Mucosa of descending colon (tissue), 3 donors: ENCODE data around the gene DES. TPM values are rescaled to one million over a fixed set of nuclear protein-coding genes. Genes with fewer than 3 reads are reported as not detected.
A peak's percentile ranks its signal among the peaks of the same experiment; 100 is the strongest.

Experiments used
- ATAC-seq: fragments of 200-7000 bp; cut with Tn5 transposase; one replicate; pipeline ENCODE4 v1.9.1; 2020; ENCODE audit warnings: mild to moderate bottlenecking, moderate library complexity
- DNase-seq, 3 donors: peaks; one replicate each; pipeline ENCODE4 v3.0.0-alpha.2; 2020
- H3K36me3 ChIP-seq: fragments of 200-600 bp; one replicate; pipeline ENCODE4 v1.8.0; 2021; ENCODE audit warnings: low read depth, mild to moderate bottlenecking
- H3K4me1 ChIP-seq: fragments of 200-600 bp; one replicate; pipeline ENCODE4 v1.8.0; 2021; ENCODE audit warnings: low read depth, mild to moderate bottlenecking
- H3K4me3 ChIP-seq: fragments of 200-600 bp; one replicate; pipeline ENCODE4 v1.8.0; 2021; ENCODE audit warnings: mild to moderate bottlenecking
- H3K9me3 ChIP-seq: fragments of 200-600 bp; one replicate; pipeline ENCODE4 v1.8.0; 2021; ENCODE audit warnings: mild to moderate bottlenecking
- intact Hi-C, 2 donors: fragments of 100-400 bp; cut with DNase I in 1 of 2; cut with micrococcal nuclease in 1 of 2; formaldehyde crosslinking; loops; one replicate each; pipeline versions ENCODE4 v1.11.0 to v1.11.1; 2022; cut with DNase I, micrococcal nuclease
- total RNA-seq, 3 donors: library from RNA; stranded (reverse); fragmentation: NEBNext Ultra II Directional in 2 of 3; extraction: Animal tissue kit (Norgen Biotek cat#: 25700) in 2 of 3; gene quantifications; one replicate each; pipeline versions ENCODE4 v1.2.1 to v1.2.4, GENCODE V29; 2021 to 2023
- TF ChIP-seq, protein P1 (sequence below): fragments of 200-600 bp; IDR thresholded peaks from one replicate; pipeline ENCODE4 v1.8.0; 2022; ENCODE audit warnings: antibody characterized with exemption, mild to moderate bottlenecking
- donor health status: DM: no; HTN: no; CAD: no; lungs with moderate emphysema.
- donor health status: DM: no; HTN: no; CAD: no.
- donor health status: DM: no; HTN: yes; CAD: no.

Gene DES
- total RNA-seq, 3 donors from 2014 or later = 65.4 to 4,715 (median 359) TPM

DNA sequence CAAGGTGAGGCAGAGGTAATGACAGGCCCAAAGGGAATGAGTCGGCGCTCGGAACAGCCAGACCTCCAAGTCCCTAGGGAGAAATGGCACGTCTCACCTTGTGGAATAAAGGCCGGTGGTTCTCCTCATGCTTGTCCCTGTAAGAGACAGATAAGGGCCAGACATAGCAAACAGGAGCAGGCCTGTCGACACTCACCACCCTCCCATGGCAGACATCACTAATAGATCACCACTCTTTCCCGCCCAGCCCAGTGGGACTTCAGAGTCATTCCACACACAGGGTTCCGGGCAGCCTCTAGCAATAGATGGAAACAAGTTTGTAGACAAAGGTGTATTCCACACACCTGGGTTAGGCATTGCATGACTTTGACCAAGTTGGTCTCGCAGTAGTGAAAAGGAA, 36.7 kb upstream of the DES start:
- Histone ChIP-seq H3K4me1 (peaks cover 1% of the 10 kb centered on the region), H3K9me3 (no peaks in the 10 kb centered on the region), H3K36me3 (peaks cover 5% of the 10 kb centered on the region), H3K4me3 (no peak overlapping the region)
- DNase-seq (no peak), ATAC-seq (no peak)
- TF ChIP-seq, protein P1, sequence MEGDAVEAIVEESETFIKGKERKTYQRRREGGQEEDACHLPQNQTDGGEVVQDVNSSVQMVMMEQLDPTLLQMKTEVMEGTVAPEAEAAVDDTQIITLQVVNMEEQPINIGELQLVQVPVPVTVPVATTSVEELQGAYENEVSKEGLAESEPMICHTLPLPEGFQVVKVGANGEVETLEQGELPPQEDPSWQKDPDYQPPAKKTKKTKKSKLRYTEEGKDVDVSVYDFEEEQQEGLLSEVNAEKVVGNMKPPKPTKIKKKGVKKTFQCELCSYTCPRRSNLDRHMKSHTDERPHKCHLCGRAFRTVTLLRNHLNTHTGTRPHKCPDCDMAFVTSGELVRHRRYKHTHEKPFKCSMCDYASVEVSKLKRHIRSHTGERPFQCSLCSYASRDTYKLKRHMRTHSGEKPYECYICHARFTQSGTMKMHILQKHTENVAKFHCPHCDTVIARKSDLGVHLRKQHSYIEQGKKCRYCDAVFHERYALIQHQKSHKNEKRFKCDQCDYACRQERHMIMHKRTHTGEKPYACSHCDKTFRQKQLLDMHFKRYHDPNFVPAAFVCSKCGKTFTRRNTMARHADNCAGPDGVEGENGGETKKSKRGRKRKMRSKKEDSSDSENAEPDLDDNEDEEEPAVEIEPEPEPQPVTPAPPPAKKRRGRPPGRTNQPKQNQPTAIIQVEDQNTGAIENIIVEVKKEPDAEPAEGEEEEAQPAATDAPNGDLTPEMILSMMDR = no peak
- intact Hi-C loops = no loop called here

DNA sequence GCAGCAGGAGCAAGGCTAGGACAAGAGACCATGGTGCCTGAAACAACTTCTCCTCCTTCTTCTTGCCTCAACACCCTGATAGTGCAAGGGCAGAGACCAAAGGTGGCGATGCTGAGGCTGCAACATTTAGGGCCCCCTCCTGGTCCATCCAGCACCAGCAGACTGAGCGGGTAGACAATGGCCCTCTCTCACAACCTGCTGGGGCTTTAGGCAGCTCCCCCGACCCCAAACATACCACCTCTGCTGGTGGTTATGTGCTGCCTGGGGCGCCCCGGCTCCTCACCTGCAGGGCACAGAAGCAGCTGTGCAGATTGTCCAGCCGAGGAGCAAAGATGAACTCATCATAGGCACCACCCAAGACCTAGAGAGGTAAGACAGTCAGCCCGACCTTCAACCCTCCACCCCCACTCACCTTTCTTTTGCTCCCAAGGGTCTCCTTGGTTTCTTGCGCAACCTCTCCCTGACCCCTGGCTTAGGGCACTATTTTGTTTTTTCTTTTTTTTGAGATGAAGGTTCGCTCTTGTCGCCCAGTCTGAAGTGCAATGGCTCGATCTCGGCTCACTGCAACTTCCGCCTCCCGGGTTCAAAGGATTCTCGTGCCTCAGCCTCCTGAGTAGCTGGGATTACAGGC, 34.0 kb upstream of the DES start:
- intact Hi-C loops = no loop called here
- no peaks in the 10 kb centered on the region for H3K9me3 ChIP-seq
- DNase-seq = no peak
- H3K4me3 ChIP-seq = no peak overlapping the region
- H3K36me3 ChIP-seq = peaks cover 8% of the 10 kb centered on the region
- no peak for ATAC-seq
- H3K4me1 ChIP-seq = peaks cover 15% of the 10 kb centered on the region
- TF ChIP-seq, protein P1 = no peak

DNA sequence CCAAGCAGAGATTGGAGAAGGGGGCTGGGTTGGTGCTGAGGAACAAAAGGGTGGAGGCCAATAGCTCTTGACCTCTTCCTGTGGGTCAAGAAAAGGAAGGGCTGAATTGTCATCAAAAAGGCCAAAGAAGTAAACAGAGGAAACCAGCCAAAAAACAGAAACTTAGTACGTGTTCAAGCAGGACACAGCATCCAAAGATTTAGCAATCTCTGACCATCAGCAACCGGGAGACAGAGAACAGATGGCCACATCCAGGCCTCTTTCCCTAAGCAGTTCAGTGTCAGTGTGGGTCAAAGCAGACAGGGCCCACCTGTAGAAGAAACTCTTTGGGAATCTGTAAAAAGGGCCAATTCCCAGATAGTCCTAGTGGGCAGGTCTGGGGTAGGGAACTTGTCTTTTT, 33.3 kb upstream of the DES start:
- H3K4me1 ChIP-seq = peaks cover 15% of the 10 kb centered on the region
- no peaks in the 10 kb centered on the region for H3K9me3 ChIP-seq
- peaks cover 8% of the 10 kb centered on the region for H3K36me3 ChIP-seq
- intact Hi-C loops = no loop called here
- TF ChIP-seq, protein P1 = no peak
- ATAC-seq (no peak), DNase-seq (no peak)
- no peak overlapping the region for H3K4me3 ChIP-seq

DNA sequence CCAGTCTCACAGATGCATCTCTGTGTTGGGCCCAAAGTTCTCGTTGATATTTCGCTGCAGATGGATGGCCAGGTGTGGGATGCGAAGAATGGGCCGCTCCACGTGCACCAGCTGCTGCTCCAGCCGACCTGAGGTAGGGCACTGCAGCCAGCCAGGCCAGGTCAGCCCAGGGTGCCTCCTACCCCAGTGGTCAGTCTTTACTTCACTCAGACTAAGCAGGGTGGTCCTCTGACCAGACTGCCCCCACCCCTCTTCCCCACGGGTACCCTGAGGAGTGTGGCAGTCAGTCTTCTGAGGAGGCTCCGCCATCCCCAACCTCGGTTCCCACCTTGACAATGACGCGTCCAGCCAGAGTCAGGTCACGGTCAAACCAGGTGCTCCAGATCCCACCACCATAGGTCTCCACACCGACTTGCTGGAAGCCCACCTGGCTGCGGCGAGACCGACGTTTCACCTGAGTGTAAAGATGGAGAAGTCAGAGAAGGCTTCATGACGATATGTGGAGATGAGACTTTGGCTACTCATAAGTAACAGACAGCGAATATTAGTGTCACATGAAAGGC, 32.1 kb upstream of the DES start:
- Histone ChIP-seq H3K36me3 (peaks cover 8% of the 10 kb centered on the region), H3K4me3 (no peak overlapping the region), H3K9me3 (no peaks in the 10 kb centered on the region), H3K4me1 (peaks cover 15% of the 10 kb centered on the region)
- ATAC-seq (no peak), DNase-seq (no peak)
- TF ChIP-seq, protein P1 = no peak
- intact Hi-C loops = no loop called here

DNA sequence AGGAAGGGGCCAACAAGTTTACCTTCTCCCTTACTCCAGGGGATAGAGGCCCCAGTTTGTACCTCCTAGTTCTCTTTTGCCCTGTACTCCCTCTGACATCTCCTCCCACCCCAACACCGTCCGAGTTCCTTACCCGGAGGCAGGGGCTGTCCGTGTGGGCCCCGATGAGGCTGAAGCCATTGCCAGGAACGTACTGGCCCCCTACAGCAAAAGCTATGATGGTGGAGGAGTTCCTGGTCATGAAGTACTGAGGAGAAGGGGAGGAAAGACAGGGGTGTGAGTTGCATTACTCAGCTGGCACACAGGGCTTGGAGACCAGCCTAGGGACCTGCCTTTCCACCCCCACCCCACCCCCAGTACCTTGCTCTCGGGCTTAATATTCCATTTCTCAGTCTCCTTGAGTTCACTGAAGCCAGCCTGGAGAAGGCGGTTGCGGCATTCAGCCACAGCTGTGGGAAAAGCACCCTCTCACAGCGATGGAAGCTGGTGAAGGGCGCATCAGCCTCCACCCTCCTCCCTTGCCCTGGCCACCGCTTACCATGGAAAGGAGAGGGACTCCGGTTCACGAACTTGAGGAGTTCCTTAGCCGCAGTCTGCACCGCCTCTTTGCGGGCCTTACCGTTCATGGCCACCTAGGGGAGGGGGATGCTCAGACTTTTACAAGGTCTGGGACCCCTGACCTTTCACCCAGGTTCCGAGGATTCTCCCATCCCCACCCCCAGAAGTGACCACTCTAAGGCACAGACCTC, 31.5 kb upstream of the DES start:
- no peak for ATAC-seq
- TF ChIP-seq, protein P1 = no peak
- intact Hi-C loops = no loop called here
- Histone ChIP-seq H3K4me1 (peaks cover 15% of the 10 kb centered on the region), H3K36me3 (peaks cover 8% of the 10 kb centered on the region), H3K4me3 (peak overlapping the region; percentile 67), H3K9me3 (no peaks in the 10 kb centered on the region)
- peak in 1 of 3 donors; percentile 68 for DNase-seq
